C4-2B (cell line): ENCODE measurements around the gene FEV.

Source experiments
- ZFX ChIP-seq: fragments of 450-650 bp; IDR thresholded peaks from 2 replicates; pipeline ENCODE4 v1.6.1; 2017
- TF ChIP-seq, protein P1 (sequence below): fragments of 450-650 bp; conservative IDR thresholded peaks from 2 replicates; pipeline ENCODE4 v1.5.1; 2017; ENCODE audit warnings: mild to moderate bottlenecking

DNA sequence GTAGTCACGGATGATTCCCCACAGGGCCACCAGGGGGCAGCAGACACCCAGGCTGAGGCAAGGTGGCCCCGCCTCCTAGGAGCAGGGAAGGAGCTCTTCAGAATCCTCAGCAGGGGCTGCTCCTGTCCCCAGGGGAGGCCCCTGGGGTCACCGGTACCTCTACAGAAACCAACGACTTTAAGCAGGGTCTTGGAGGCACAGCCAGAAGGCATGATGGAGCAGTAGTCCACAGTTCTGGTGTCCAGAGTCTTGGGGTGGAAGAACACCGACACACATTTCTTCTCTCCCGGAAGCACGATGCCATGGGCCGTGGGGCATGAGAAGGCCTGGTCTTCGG is 44.8 kb upstream of the FEV start:
- TF ChIP-seq, protein P1, sequence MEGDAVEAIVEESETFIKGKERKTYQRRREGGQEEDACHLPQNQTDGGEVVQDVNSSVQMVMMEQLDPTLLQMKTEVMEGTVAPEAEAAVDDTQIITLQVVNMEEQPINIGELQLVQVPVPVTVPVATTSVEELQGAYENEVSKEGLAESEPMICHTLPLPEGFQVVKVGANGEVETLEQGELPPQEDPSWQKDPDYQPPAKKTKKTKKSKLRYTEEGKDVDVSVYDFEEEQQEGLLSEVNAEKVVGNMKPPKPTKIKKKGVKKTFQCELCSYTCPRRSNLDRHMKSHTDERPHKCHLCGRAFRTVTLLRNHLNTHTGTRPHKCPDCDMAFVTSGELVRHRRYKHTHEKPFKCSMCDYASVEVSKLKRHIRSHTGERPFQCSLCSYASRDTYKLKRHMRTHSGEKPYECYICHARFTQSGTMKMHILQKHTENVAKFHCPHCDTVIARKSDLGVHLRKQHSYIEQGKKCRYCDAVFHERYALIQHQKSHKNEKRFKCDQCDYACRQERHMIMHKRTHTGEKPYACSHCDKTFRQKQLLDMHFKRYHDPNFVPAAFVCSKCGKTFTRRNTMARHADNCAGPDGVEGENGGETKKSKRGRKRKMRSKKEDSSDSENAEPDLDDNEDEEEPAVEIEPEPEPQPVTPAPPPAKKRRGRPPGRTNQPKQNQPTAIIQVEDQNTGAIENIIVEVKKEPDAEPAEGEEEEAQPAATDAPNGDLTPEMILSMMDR: peak; percentile 93
- TF ChIP-seq ZFX: no peak
